ENCODE results near the gene STK11IP.

STK11IP gene

GRCh38 chr2:219563271-219563928 is 34.3 kb upstream of the STK11IP start:
- DNase-seq = no peak

- DNase-seq = no peak
Observed at GRCh38 chr2:219565130-219566080, 32.3 kb upstream of the STK11IP start.

GRCh38 chr2:219566640-219567039 is 31.0 kb upstream of the STK11IP start:
- no peak for DNase-seq

- DNase-seq = no peak
Observed at GRCh38 chr2:219567131-219567530, 30.5 kb upstream of the STK11IP start.

GRCh38 chr2:219567791-219568361 is 29.8 kb upstream of the STK11IP start:
- no peak for DNase-seq

- no peak for DNase-seq
Observed at GRCh38 chr2:219569041-219569440, 28.6 kb upstream of the STK11IP start.

GRCh38 chr2:219569635-219570034 is 28.0 kb upstream of the STK11IP start:
- DNase-seq = no peak

- DNase-seq = no peak
Observed at GRCh38 chr2:219570194-219570923, 27.3 kb upstream of the STK11IP start.

GRCh38 chr2:219570924-219571310 is 26.7 kb upstream of the STK11IP start:
- DNase-seq = no peak

GRCh38 chr2:219571311-219572236 is 26.1 kb upstream of the STK11IP start, which contains the start of gene OBSL1:
Gene OBSL1, minus strand, starts transcription at chr2:219571539. Its CDS starts 307 bp downstream, at chr2:219571232.
- no peak for DNase-seq

GRCh38 chr2:219572237-219573001 is 25.2 kb upstream of the STK11IP start, which contains the start of gene INHA:
Gene INHA, plus strand, starts transcription at chr2:219572310. Its CDS starts 65 bp downstream, at chr2:219572375.
- DNase-seq = no peak

GRCh38 chr2:219573166-219573565 is 24.5 kb upstream of the STK11IP start:
- DNase-seq = no peak

- no peak for DNase-seq
Observed at GRCh38 chr2:219574484-219575311, 23.0 kb upstream of the STK11IP start.

GRCh38 chr2:219575566-219576504 is 21.8 kb upstream of the STK11IP start:
- no peak for DNase-seq

- no peak for DNase-seq
Observed at GRCh38 chr2:219576505-219577388, 20.9 kb upstream of the STK11IP start.

- DNase-seq = no peak
Observed at GRCh38 chr2:219578811-219579613, 18.6 kb upstream of the STK11IP start.

- no peak for DNase-seq
Observed at GRCh38 chr2:219581346-219581745, 16.3 kb upstream of the STK11IP start.

Measured in T-helper 9 cell (primary cell).